ENCODE data around the gene SEL1L3. TPM values are rescaled to one million over a fixed set of nuclear protein-coding genes. Genes with fewer than 3 reads are reported as not detected.

SEL1L3 gene
- total RNA-seq: 89.4 and 125 TPM in 2 replicates

DNA sequence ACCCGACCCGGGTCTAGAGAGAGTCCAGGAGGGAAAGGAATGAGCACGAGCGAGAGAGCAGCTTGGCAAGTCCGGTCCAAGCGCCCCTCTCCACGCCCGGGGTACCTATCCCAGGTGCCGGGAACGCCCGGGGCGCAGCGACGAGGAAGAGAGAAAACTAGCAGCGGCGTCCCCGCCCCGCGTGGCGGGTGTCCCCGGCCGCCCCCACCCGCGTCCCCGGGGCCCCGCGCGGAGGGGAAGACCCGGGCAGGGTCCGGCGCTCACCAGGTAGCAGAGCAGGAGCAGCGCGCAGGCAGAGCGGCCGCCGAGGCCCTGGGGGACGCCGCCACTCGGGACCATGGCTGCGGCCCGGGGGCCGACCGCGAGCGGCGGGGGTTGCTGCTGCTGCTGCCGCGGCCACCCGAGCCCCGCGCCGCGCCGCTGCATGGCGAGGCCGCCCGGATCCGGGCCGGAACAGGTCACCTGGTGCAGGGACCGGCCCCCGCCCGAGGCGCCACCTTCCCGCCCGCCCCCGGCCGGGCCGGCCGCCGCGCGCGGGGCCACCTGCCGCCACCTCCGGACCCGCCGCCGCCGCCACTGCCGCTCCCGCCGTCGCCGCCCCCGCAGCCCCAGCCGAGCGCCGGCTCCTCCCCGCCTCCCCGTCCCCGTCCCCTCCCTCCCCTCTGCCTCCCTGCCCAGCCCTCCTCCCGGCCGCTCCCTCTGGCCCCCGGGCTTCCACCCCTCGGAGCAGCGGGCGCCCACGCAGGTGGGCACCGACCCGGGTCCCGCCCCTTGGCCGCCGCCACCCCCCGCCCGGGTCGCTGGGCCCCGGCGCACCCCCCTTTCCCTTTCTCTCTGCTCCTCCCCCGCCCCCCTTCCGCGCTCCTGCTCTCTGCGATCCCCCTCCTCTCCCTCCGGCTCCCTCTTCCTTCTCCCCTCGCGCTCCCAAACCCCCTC, at the start of gene SEL1L3:
Gene SEL1L3, minus strand, starts transcription at position 578 of the 936 bp plus-strand sequence. Its CDS starts 152 bp downstream, at position 426.

Other genes with a start within 250 kb of the SEL1L3 start
- not detected in 2 replicates for gene SLC34A2, start 207.1 kb downstream of the SEL1L3 start, total RNA-seq
- 36.4 and 46.7 TPM in 2 replicates for gene SMIM20, start 51.2 kb upstream of the SEL1L3 start, total RNA-seq

Data from smooth muscle cell of trachea (primary cell).